Bone marrow (tissue), 2 donors: ENCODE data around the gene SPRED2.
A peak's percentile ranks its signal among the peaks of the same experiment; 100 is the strongest.

Source experiments
- DNase-seq, 2 donors: peaks; one replicate each; lab custom pipeline; 2025; lab: John Stamatoyannopoulos, UW

Gene SPRED2, protein sequence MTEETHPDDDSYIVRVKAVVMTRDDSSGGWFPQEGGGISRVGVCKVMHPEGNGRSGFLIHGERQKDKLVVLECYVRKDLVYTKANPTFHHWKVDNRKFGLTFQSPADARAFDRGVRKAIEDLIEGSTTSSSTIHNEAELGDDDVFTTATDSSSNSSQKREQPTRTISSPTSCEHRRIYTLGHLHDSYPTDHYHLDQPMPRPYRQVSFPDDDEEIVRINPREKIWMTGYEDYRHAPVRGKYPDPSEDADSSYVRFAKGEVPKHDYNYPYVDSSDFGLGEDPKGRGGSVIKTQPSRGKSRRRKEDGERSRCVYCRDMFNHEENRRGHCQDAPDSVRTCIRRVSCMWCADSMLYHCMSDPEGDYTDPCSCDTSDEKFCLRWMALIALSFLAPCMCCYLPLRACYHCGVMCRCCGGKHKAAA

DNA sequence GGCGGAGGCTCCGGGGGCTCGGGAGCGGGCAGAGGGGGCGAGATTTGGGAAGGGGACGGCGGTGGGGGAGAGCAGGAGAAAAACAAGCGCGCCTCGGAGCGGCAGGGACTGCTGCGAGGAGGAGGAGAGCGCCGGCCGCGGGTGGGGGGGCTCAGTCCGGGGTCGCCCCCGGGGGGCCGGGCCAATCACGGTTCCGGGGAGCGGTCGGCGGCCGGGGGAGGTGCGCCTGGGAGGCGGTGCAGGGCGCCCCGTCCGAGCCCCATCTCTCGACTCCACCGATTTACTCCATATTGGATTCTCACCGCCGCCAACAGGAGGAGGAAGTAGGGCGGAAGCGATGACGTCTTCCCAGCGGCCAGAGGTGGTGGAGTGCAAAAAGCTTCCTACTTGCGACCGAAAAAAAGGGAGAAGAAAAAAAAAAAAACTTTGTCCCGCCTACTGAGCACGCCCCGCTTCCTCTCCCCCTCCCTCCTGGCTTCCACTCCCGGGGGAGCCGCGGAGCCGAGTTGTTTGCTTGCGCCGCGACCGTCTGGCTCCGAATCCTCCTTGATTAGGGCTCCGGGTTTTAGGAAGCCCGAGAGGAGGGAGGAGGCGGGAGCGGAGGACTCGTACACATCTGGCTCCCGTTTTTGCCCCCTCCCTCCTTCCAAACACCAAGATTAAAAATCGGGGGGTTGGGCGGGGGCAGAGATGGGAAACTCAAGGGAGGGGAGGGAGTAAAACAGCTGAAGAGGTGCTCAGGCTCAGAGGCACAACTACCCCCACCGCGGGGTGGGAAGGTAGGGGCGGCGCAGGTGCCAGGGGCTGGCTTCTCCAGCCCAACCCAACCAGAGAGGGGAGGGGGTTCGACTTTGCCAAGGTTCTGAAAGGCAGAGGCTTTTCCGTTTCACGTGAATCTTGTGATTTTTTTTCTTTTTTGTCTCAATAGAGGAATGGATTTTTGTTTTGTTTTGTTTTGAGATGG, at the start of gene SPRED2:
SPRED2 (minus strand) TSS at position 373 of the 964 bp plus-strand sequence. CDS start 612 bp downstream, outside the sequence.
- peak; percentile 59 to 82 for DNase-seq

DNA sequence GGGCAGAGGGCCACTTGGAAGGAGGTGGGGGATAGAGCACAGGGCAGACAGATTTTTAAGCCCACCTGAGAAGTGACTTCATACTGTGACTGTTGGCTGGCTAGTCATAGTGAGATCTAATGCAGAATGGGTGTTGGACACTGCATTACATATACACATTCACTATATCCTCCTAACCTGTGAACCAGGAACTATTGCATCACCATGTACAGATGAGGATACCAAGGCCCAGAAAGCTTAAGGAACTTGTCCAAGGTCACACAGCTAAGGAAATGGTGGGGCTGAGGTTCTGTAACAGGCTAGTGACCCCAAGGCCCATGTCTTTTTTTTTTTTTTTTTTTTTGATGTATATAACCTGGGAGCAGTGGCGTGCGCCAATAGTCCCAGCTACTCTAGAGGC, 49.6 kb upstream of the SPRED2 start:
- DNase-seq: no peak

DNA sequence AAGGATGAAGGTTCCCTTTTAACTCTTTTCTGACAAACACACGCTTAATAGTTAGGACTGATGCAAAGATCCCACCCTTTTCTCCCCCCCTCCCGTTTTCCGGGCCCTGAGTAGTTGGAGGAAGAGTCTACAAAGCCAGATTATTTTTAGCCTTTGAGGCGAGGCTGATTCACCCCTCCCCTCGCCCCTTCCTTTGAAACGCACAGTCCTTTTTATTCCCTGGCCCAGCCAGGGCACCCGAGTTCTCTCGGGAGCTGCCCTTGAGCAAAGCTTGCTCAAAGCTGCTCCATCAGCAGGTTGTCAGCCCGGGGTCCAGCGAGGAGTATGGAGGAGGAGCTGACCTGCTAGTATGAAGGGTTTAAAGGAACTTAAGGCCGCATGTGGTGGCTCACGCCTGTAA, 47.1 kb upstream of the SPRED2 start:
- no peak for DNase-seq

DNA sequence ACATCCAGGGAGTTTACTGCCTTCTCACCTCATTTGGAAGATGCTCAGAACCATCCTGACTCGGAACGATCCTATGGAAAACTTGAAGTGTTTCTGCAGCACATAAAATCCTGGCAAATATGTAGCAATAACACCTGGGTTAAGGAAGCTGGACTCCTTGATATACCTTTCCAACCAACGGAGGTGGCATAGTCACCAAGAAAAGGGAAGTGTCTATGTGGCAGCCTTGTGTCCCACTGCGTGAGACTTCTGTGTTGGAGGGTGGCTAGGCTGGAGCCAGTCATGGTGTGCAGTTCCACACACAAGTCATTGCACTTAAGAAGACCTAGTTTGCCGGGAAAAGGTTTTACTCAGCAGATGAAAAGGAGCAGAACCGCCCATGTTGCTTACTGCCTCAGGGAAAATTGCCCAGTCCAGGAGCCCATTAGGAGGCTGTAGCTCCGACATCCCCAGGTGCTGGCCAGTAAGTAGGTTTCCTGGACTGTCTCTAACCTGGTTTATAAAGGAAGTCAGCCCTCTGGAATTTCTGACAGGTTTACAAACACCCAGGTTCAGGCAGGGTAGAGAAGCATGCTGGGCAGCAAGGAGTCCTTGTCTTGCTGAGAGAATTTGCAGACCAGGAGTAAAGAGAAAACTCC, 46.2 kb upstream of the SPRED2 start:
- no peak for DNase-seq

DNA sequence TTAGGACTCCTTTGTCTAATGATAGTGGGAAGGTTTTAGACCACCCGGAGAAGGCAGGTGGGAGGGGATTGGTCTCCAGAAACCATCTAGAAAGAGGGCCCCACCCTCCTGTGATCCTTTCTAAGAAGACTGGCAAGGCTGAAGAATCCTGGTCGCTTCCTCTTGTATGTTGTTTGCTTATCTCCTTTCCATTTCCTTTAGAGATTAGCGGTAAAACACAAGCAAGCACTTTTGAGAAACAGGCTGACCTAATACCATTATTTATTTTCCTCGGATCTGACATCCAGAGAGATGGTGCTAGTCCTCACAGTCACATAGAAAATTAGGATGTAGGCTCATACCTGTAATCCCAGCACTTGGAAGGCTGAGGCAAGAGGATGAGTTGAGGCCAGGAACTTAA, 45.2 kb upstream of the SPRED2 start:
- DNase-seq: no peak

DNA sequence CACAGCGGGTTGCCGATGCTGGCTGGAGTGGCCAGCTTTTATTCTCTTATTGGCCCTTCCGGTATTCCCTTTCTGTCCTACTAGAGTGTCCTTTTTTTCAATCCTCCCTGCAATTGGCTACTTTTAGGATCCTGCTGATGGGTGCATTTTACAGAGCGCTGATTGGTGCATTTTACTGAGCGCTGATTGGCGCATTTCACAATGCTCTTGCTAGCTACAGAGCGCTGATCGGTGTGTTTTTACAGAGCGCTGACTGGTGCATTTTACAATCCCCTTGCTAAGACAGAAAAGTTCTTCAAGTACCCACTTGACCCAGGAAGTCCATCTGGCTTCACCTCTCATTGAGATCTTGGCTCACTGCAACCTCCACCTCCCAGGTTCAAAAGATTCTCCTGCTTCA, 44.4 kb upstream of the SPRED2 start:
- no peak for DNase-seq

DNA sequence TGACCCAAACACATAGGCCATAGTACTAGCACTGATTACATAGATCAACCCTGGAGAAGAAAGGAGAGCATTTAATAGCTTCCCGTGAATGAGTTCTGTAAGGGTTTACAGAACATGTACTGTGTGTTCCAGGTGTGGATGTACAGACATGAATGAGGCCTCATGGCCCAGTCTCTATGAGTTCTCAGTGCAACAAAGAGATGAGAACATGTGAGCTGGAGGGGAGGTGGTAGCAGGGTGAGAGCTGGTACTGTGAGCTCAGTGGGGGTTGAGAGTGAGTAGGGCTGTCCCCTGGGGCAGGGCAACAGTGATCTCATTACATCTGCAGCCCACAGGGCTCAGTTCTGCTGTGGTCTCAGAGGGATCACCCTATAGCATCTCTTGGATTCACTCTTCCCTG, 42.6 kb upstream of the SPRED2 start:
- DNase-seq: no peak

DNA sequence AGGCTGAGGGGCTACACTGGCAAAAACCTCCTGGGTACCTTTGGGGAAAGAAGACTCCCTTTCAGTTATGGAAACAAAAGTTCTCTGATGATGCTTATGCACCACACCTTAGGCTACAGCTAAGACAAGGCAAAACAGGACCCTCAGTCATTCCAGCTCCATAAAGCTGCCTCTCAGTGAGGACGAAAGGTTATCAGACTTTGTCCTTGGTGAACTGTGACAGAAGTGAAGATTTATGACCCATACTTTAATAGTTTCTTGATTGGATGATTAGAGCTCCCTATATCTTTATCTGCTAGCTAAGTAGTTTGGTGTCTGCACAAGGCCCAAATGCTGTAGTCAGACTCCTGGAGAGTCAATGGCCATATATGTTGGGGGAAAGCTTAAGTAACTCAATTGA, 40.6 kb upstream of the SPRED2 start:
- DNase-seq: no peak

DNA sequence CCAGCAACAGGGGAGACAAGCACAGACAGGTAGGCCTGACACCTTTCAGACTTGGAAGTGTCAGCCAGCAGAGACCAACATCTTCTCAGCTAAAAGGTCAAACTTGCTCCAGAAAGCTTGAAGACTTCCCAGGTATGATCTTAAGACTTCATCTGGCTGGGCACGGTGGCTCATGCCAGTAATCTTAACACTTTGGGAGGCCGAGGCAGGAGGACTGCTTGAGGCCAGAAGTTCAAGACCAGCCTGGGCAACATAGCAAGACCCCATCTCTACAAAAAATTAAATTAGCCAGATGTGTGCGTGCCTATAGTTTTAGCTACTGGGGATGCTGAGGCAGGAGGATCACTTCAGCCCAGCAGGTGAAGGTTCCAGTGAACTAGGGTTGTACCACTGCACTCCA, 39.0 kb upstream of the SPRED2 start:
- DNase-seq: no peak

DNA sequence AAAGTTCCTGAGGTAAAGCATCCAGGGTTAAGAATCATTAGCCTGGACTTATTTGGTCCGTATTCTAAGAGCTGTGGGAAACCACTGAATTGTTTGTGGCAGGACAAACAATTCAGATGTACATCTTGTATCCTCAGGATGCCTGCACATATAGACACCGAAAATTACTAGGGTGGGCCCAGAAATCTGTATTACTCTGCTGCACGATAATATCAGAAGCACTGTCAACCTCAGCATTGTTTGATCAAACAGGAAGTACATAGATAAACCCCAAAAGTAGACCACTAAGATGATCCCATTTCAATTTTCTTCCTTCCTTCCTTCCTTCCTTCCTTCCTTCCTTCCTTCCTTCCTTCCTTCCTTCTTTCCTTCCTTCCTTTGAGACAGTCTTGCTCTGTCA, 34.2 kb upstream of the SPRED2 start:
- no peak for DNase-seq

DNA sequence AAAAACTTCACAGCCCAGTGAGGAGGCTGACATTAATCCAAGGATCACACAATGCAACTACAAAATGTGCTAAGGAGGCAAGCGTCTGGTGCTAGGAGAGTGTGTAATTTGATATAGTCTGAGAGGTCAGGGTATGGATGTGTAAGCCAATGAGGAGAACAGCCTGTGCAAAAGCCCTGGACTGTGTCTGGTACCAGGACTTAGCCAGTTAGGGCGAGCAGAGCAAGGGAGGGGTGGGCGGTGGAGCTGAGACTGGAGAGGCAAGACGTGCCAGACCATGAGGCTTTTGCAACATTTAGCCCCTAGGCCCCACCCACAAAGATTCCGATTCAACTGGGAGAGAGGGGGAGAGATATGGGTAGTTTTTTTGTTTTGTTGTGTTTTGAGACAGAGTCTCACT, 33.5 kb upstream of the SPRED2 start:
- no peak for DNase-seq

DNA sequence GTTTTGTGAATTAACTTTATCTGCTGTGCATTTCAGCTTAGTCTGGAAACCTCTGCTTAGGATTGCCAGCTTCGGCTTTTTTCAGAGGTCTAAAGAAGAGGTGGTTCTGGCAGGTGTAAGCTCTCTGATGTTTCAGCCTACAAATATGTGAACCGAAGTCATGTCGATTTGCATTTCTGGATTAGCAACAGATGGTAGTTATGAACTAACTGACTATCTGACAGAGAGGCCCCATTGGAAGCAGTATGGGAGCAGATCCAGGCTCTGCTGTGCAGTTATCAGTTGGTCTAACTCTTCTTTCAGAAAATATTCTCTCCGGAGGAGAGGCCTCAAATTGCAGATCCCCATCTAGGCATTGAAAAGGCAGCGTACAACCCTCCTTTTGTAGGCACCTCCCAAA, 32.7 kb upstream of the SPRED2 start:
- no peak for DNase-seq

DNA sequence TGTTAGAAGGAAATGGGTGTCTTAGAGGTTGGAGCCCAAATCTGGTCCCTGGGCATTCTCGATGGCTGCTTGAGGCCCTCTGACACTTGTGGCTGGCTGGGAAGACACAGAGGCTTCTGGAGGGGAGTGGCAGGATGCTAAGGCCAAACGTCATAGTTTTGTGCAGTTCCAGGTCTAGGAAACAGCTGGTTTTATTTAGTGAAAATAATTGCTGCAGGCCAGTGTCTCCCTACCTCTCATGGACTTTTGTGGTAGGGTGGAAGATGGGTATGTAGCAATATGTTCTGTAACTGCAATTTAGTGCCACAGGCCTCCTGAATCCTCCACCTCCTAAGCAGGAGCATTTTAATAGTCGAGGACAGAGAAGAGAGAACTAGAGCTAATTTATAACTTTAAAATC, 32.2 kb upstream of the SPRED2 start:
- no peak for DNase-seq

DNA sequence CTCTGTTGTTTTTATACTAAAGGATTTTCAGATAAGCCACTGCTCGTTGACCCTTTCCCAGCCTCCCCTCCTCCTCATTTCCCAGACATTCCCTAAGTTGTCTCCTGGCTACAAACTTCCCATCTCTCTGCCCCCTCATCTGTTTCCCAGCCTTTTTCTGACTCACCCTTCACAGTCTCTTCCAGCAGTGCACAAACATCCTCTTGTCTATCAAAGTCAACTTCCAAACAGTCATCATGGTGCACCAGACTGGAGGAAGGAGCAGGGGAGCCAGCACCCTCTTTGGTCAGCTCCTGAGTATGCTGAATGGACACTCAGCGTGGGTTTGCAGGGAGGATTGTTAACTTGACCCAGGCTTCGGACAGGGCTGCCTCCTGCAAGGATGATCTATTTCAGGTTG, 26.6 kb upstream of the SPRED2 start:
- DNase-seq: no peak

DNA sequence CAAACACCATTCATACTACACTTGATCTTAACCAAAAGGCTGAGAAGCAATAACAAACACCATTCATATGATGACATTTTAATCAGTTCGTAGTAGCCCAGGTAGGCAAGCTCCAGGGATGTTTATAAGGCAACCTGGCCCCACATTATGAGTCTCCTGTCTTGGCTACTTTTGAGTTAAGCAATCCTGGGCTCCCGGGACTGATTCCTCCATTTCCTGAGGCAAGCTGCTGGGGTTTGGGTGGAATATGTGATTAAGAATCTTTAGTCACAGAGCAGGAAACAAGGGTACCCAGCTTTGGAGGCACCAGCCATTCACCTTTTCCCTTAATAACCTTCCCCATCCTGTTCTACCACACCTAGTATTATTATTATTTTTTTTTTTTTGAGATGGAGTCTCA, 24.5 kb upstream of the SPRED2 start:
- no peak for DNase-seq

DNA sequence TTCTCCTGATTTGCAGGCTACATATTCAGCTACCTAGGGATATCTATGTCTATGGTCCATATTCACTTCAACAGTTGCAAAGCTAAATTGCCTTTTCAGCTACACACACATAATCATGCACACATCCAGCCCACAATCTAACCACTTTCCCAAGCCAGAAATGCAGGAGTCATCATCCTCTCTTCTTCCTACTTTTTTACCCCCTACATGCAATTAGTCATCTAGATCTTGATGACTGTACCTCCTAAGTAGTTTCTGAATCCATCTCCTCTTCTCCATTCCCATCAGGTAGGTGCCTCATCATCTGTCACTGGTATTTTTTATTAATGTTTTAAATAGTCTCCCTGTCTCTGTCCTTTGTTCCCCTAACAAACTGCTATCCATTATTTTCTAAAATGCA, 23.7 kb upstream of the SPRED2 start:
- DNase-seq: peak in 1 of 2 donors; percentile 3

DNA sequence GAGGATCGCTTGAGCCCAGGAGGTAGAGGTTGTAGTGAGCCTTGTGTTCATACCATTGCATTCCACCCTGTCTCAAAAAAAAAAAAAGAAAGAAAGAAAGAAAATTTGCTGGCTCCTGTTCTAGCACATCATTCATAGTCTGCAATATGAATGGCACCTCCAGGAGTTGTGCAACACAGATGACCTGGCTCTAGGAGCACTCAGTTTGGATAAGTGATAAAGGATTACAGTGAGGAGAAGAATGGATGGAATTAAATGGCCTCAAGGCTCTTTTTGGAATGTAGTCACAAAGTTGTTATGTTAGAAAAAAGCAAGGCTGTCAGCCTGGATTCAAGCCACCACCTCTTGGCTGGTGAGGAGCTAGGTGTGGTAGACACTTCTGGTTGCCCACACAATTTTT, 21.5 kb upstream of the SPRED2 start:
- DNase-seq: no peak

DNA sequence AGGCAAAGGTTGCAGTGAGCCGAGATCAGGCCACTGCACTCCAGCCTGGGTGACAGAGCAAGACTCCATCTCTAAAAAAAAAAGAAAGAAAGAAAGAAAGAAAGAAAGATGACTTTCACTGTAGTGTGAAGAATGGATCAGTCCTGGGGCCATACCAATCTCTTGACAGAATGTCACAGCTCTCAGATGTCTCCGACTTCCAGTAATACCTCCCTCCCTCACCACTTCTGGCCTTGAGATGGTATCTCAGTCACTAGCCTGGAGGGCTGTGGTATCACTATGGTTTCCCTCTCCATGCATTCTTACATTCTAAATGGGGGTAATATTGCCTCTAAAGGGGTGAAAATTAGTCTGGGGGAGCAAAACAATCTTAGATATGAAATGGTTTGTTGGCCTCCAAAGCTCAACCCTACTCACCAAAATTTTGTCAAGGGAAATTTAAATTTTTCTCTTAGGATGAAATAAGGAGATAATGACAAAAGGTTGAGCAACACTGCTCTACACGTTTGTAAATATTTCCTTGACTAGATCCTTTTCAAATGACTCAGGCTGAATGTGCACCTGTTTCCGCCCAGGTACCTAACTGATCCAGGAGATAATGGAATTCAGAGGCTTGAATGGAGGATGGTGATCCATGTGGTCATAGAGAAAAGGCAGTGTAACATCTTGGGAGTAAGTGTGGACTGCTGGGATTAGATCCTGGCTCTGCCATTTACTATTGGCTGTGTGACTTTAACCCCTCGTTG, 19.9 kb upstream of the SPRED2 start:
- no peak for DNase-seq

DNA sequence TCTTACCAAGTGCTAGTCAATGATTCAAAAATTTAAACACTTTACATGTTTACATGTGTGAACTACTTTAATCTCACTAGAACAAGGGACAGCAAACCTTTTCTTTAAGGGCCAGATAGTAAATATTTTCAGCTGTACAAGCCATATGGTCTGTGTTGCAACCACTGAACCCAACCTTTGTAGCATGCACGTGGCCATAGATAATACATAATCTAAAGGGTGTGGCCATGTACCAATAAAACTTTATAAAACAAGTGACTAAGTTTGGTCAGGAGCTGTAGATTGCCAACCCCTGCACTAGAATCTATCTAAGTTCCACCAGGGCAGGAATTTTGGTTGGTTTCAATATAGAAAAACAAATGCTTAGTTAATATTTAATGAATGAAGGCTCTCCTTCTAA, 18.4 kb upstream of the SPRED2 start:
- no peak for DNase-seq

DNA sequence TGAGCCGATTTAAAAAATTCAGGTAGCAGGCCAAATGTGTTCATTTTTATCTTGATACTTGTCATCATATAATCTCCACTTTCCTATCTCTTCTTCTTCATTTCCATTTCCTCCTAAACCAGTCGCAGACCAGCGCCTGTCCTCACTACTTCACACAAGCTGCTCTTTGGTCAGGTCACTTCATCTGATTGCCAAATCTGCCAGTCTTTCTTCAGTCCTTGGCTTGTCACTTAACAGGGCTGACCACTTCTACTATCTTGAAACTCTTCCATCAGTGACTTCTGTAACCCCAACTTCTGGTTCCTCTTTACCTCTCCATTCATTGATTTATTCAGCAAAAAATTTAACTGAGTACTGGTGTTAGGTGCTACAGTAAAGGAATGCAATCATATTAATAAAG, 18.0 kb upstream of the SPRED2 start:
- no peak for DNase-seq

DNA sequence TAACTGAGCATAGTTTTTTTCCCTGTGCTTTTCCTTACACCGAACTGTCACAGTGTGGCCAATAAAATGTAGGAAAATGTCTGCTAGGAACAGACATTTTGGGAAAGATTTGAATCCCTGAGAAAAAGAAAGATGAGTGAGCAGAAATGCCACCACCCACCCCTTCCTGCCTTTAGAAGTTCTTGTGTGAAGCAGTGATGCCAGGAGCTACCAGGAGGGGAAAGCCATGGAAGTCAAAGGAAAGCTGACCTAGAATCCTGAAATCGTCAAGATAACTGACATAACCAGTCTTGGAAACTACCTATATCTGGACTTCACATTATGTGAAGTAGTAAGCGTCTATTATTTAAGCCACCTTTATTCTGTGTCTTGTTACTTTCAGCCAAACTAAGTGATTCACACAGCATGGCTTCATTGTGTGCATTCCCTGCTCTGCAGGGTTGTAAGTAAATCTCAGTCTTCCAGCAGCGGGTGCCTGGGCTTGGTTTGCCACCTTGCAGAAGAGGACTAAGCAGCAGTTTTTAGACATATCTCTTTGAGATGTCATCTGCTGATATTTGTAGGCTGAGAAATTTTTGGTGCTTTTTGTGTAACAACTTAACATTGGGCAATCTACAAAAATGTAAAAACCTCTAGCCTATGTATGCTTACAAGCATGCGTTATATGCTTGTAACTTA, 11.2 kb upstream of the SPRED2 start:
- DNase-seq: no peak
